Neural cell (in vitro differentiated cells): Measurements from ENCODE around the gene FAM168A.
A peak's percentile ranks its signal among the peaks of the same experiment; 100 is the strongest.

Experiments
- CTCF ChIP-seq: fragments of 450-650 bp; IDR thresholded peaks from 2 replicates; pipeline ENCODE4 v1.5.1; 2014; ENCODE audit warnings: antibody characterized with exemption, mild to moderate bottlenecking, moderate library complexity; ENCODE audit not compliant: poor library complexity, severe bottlenecking
- EZH2 ChIP-seq: fragments of 200-600, 300-800 bp; shearing (Covaris generic), sonication (generic); IDR thresholded peaks from 2 replicates; pipeline ENCODE4 v1.6.1; 2014; ENCODE audit warnings: antibody characterized with exemption, low read length, borderline replicate concordance, mild to moderate bottlenecking; ENCODE audit not compliant: insufficient read depth, poor library complexity, severe bottlenecking
- POLR2AphosphoS5 ChIP-seq: IDR thresholded peaks from 2 replicates; pipeline ENCODE4 v1.6.1; 2012
- SMC3 ChIP-seq: fragments of 450-650 bp; conservative IDR thresholded peaks from 2 replicates; pipeline ENCODE4 v1.6.1; 2014; ENCODE audit warnings: antibody characterized with exemption, mild to moderate bottlenecking, moderate library complexity; ENCODE audit not compliant: poor library complexity

GRCh38 chr11:73350908-73351636 lies 246.8 kb downstream of the FAM168A start:
- TF ChIP-seq POLR2AphosphoS5 = no peak
- peak; percentile 95 for TF ChIP-seq CTCF
- no peak for TF ChIP-seq EZH2
- peak; percentile 88 for TF ChIP-seq SMC3
